AG10803 (cell line): Measurements from ENCODE around the gene ATP6V0D1.
A peak's percentile ranks its signal among the peaks of the same experiment; 100 is the strongest.

Source experiments
- DNase-seq: peaks from one replicate; pipeline ENCODE4 v3.0.0; 2010; ENCODE audit warnings: low read depth
- H3K4me3 ChIP-seq: 2 replicates; pipeline ENCODE4 v1.5.1; 2011; ENCODE audit warnings: mild to moderate bottlenecking, low read length, control low read depth
- CTCF ChIP-seq: conservative IDR thresholded peaks from 2 replicates; pipeline ENCODE4 v1.5.1; 2011; ENCODE audit warnings: mild to moderate bottlenecking, low read length, control low read depth, inconsistent platforms

The ATP6V0D1 gene

GRCh38 chr16:67436640-67437193, 44.2 kb downstream of the ATP6V0D1 start:
- no peak for DNase-seq
- H3K4me3 ChIP-seq, result no peak overlapping the region
- no peak for TF ChIP-seq CTCF

GRCh38 chr16:67435758-67436164, 45.2 kb downstream of the ATP6V0D1 start:
- H3K4me3 ChIP-seq, result no peak overlapping the region
- DNase-seq, result no peak
- no peak for TF ChIP-seq CTCF

GRCh38 chr16:67433131-67433719, 47.7 kb downstream of the ATP6V0D1 start:
- TF ChIP-seq CTCF, result no peak
- no peak for DNase-seq
- H3K4me3 ChIP-seq, result no peak overlapping the region

GRCh38 chr16:67432506-67432890, 48.5 kb downstream of the ATP6V0D1 start:
- no peak overlapping the region for H3K4me3 ChIP-seq
- TF ChIP-seq CTCF, result no peak
- DNase-seq, result no peak

GRCh38 chr16:67431775-67432505, 49.0 kb downstream of the ATP6V0D1 start:
- no peak for TF ChIP-seq CTCF
- peak overlapping the region; percentile 36; the same call in 1 of the 2 replicates for H3K4me3 ChIP-seq
- no peak for DNase-seq

GRCh38 chr16:67430977-67431774, 49.8 kb downstream of the ATP6V0D1 start, which contains the start of gene HSD11B2:
Gene HSD11B2, plus strand, starts transcription at chr16:67431121. Its CDS starts 128 bp downstream, at chr16:67431249.
- DNase-seq, result peak; percentile 31
- no peak for TF ChIP-seq CTCF
- H3K4me3 ChIP-seq, result peak within 1 kb of the TSS; percentile 36
